OCI-LY1 (cell line): ENCODE measurements around the gene KLKB1.

Source experiments
- H2AFZ ChIP-seq: fragments of 200-600 bp; sonication (generic), shearing (Covaris generic); 2 replicates; pipeline ENCODE4 v1.6.0; 2014; ENCODE audit warnings: antibody characterized with exemption, mild to moderate bottlenecking, low read length
- H3F3A ChIP-seq: fragments of 200-600 bp; sonication (generic), shearing (Covaris generic); 2 replicates; pipeline ENCODE4 v1.6.0; 2014; ENCODE audit warnings: mild to moderate bottlenecking, antibody characterized with exemption, low read length, moderate library complexity; ENCODE audit not compliant: insufficient read depth
- H3K27ac ChIP-seq: fragments of 200-600 bp; sonication (generic); 2 replicates; pipeline ENCODE4 v1.5.1; 2014; ENCODE audit warnings: low read length, mixed run types, mild to moderate bottlenecking, low read depth; ENCODE audit not compliant: poor library complexity, severe bottlenecking
- H3K27me3 ChIP-seq: fragments of 200-600 bp; sonication (generic); 2 replicates; pipeline ENCODE4 v1.6.0; 2014; ENCODE audit warnings: antibody characterized with exemption, mild to moderate bottlenecking, low read length, moderate library complexity; ENCODE audit not compliant: insufficient read depth
- H3K36me3 ChIP-seq: fragments of 200-600 bp; sonication (generic); 2 replicates; pipeline ENCODE4 v1.6.1; 2014; ENCODE audit warnings: mild to moderate bottlenecking, antibody characterized with exemption, low read length, moderate library complexity, mixed read lengths; ENCODE audit not compliant: insufficient read depth
- H3K4me1 ChIP-seq: fragments of 200-600 bp; sonication (generic); 2 replicates; pipeline ENCODE4 v1.5.1; 2014; ENCODE audit warnings: mild to moderate bottlenecking, low read length, moderate library complexity; ENCODE audit not compliant: insufficient read depth, severe bottlenecking
- H3K4me2 ChIP-seq: fragments of 200-600 bp; sonication (generic), shearing (Covaris generic); 2 replicates; pipeline ENCODE4 v1.6.1; 2014; ENCODE audit warnings: low read length
- H3K4me3 ChIP-seq: fragments of 200-600 bp; sonication (generic); 2 replicates; pipeline ENCODE4 v1.5.1; 2014; ENCODE audit warnings: low read length, low read depth, mild to moderate bottlenecking, mixed read lengths; ENCODE audit not compliant: poor library complexity, severe bottlenecking
- H3K79me2 ChIP-seq: fragments of 200-600 bp; shearing (Covaris generic); 2 replicates; pipeline ENCODE4 v1.6.1; 2016; ENCODE audit warnings: mixed run types, low read length, mixed read lengths; ENCODE audit not compliant: insufficient read depth
- H3K9ac ChIP-seq: fragments of 200-600 bp; sonication (generic), shearing (Covaris generic); 2 replicates; pipeline ENCODE4 v1.6.1; 2014; ENCODE audit warnings: mild to moderate bottlenecking, low read length, mixed read lengths
- H3K9me2 ChIP-seq: fragments of 200-600 bp; sonication (generic), shearing (Covaris generic); 2 replicates; pipeline ENCODE4 v1.6.1; 2014; ENCODE audit warnings: low read depth, mild to moderate bottlenecking, low read length, mixed read lengths
- H3K9me3 ChIP-seq: fragments of 200-600 bp; shearing (Covaris generic); 2 replicates; pipeline ENCODE4 v1.6.1; 2014; ENCODE audit warnings: low read length, mixed read lengths
- H4K20me1 ChIP-seq: fragments of 200-600 bp; sonication (generic), shearing (Covaris generic); 2 replicates; pipeline ENCODE4 v1.6.0; 2016; ENCODE audit warnings: mild to moderate bottlenecking, low read length; ENCODE audit not compliant: insufficient read depth
- CTCF ChIP-seq: fragments of 200-600 bp; sonication (generic), shearing (Covaris generic); IDR thresholded peaks from 2 replicates; pipeline ENCODE4 v1.5.1; 2017; ENCODE audit warnings: mild to moderate bottlenecking, antibody characterized with exemption, low read length, moderate library complexity, mixed read lengths
- EZH2 ChIP-seq: fragments of 200-600 bp; sonication (generic), shearing (Covaris generic); IDR thresholded peaks from 2 replicates; pipeline ENCODE4 v1.8.0; 2017; ENCODE audit warnings: borderline replicate concordance, mixed run types, mild to moderate bottlenecking, antibody characterized with exemption, low read length, moderate library complexity, mixed read lengths

The KLKB1 gene

GRCh38 chr4:186291256-186291890, 64.1 kb downstream of the KLKB1 start:
- no peaks in the 10 kb centered on the region for H3K27me3 ChIP-seq
- no peak overlapping the region for H2AFZ ChIP-seq
- H3K9me3 ChIP-seq, result no peaks in the 10 kb centered on the region
- no peaks in the 10 kb centered on the region for H3K79me2 ChIP-seq
- no peak overlapping the region for H3K9ac ChIP-seq
- H3K4me2 ChIP-seq, result no peak overlapping the region
- no peaks in the 10 kb centered on the region for H3F3A ChIP-seq
- no peak overlapping the region for H3K27ac ChIP-seq
- H4K20me1 ChIP-seq, result no peaks in the 10 kb centered on the region
- H3K36me3 ChIP-seq, result no peaks in the 10 kb centered on the region
- TF ChIP-seq CTCF, result no peak
- no peak for TF ChIP-seq EZH2
- H3K4me1 ChIP-seq, result no peaks in the 10 kb centered on the region
- no peaks in the 10 kb centered on the region for H3K9me2 ChIP-seq
- H3K4me3 ChIP-seq, result no peak overlapping the region

GRCh38 chr4:186294160-186294559, 66.9 kb downstream of the KLKB1 start:
- Histone ChIP-seq H3K4me1 (peaks cover 3% of the 10 kb centered on the region), H3K79me2 (no peaks in the 10 kb centered on the region), H4K20me1 (no peaks in the 10 kb centered on the region), H3K4me3 (no peak overlapping the region), H2AFZ (no peak overlapping the region), H3K9me2 (no peaks in the 10 kb centered on the region), H3K27me3 (no peaks in the 10 kb centered on the region), H3K27ac (no peak overlapping the region), H3K9me3 (no peaks in the 10 kb centered on the region), H3K36me3 (no peaks in the 10 kb centered on the region), H3F3A (no peaks in the 10 kb centered on the region), H3K4me2 (no peak overlapping the region), H3K9ac (no peak overlapping the region)
- TF ChIP-seq EZH2 (no peak), CTCF (no peak)

- H3K4me2 ChIP-seq, result no peak overlapping the region
Measured at GRCh38 chr4:186296481-186296880, 69.2 kb downstream of the KLKB1 start.

More at GRCh38 chr4:186296481-186296880, 69.2 kb downstream of the KLKB1 start:
- Histone ChIP-seq H3K36me3 (no peaks in the 10 kb centered on the region), H3K9ac (no peak overlapping the region), H3K9me2 (no peaks in the 10 kb centered on the region), H3K4me3 (no peak overlapping the region), H2AFZ (no peak overlapping the region), H3K79me2 (no peaks in the 10 kb centered on the region), H3F3A (no peaks in the 10 kb centered on the region), H3K27me3 (no peaks in the 10 kb centered on the region), H3K9me3 (no peaks in the 10 kb centered on the region), H4K20me1 (no peaks in the 10 kb centered on the region), H3K27ac (no peak overlapping the region), H3K4me1 (peaks cover 3% of the 10 kb centered on the region)
- TF ChIP-seq CTCF (no peak), EZH2 (no peak)
